DND-41 (cell line): Measurements from ENCODE around the gene DUXB.

Experiments
- CTCF ChIP-seq: IDR thresholded peaks from 2 replicates; pipeline ENCODE4 v1.5.1; 2012; ENCODE audit warnings: borderline replicate concordance, low read length, moderate library complexity, mild to moderate bottlenecking; ENCODE audit not compliant: poor library complexity, severe bottlenecking; ENCODE audit errors: extremely low read depth
- EZH2 ChIP-seq: IDR thresholded peaks from 3 replicates; pipeline ENCODE4 v1.6.1; 2012; ENCODE audit warnings: borderline replicate concordance, low read depth, mild to moderate bottlenecking, moderate library complexity, low read length, inconsistent platforms; ENCODE audit not compliant: severe bottlenecking

GRCh38 chr16:75667503-75667902 lies 33.8 kb downstream of the DUXB start:
- TF ChIP-seq CTCF (no peak), EZH2 (no peak)
